ENCODE results near the gene SUV39H1.
"Not testable (repeated sequence)": the region's sequence is repeated elsewhere in the genome, so short reads cannot be mapped to it uniquely, and the experiment has no call there.

The SUV39H1 gene

GRCh38 chrX:48696301-48696908, at the start of gene SUV39H1:
Gene SUV39H1, plus strand, starts transcription at chrX:48696734. Its CDS starts 51 bp downstream, at chrX:48696785.
- ChIA-PET POLR2A (interaction anchor here (0.6 to 1.4 kb wide), 3 partner anchors 20 to 202 kb away, joined by 3 to 5 read pairs (median 5); no protein-coding TSS in a partner anchor), CTCF (no interaction called here)
- H3K4me3 ChIP-seq (ENCODE audit: low read depth, low read length): peak within 1 kb of the TSS; percentile 62
- peak; percentile 19 for DNase-seq (ENCODE audit: low read depth, low spot score)
- no peak for TF ChIP-seq CTCF (IDR thresholded peaks at IDR 0.05; ENCODE audit: insufficient read depth, low read length, missing control alignments)

GRCh38 chrX:48648336-48648751, 48.2 kb upstream of the SUV39H1 start:
- ChIA-PET POLR2A (no interaction called here), CTCF (interaction anchor here (0.8 to 2.1 kb wide), 8 partner anchors 9 to 298 kb away, joined by 3 to 15 read pairs (median 4); partner anchors contain the start of gene SLC35A2)
- TF ChIP-seq CTCF (IDR thresholded peaks at IDR 0.05; ENCODE audit: insufficient read depth, low read length, missing control alignments): no peak
- H3K4me3 ChIP-seq (ENCODE audit: low read depth, low read length): no peak overlapping the region
- no peak for DNase-seq (ENCODE audit: low read depth, low spot score)

- POLR2A ChIA-PET: no interaction called here
- H3K4me3 ChIP-seq (ENCODE audit: low read depth, low read length): no peak overlapping the region
- DNase-seq (ENCODE audit: low read depth, low spot score): no peak
- CTCF ChIA-PET: interaction anchor here (1.1 to 1.7 kb wide), 3 partner anchors 262 to 297 kb away, joined by 3 to 15 read pairs (median 5); partner anchors contain the start of gene SLC35A2
- no peak for TF ChIP-seq CTCF (IDR thresholded peaks at IDR 0.05; ENCODE audit: insufficient read depth, low read length, missing control alignments)
Observed at GRCh38 chrX:48649102-48649501, 47.4 kb upstream of the SUV39H1 start.

GRCh38 chrX:48652055-48652579, 44.4 kb upstream of the SUV39H1 start:
- CTCF ChIA-PET; H3K4me3 ChIP-seq (ENCODE audit: low read depth, low read length); POLR2A ChIA-PET; DNase-seq (ENCODE audit: low read depth, low spot score): not testable (repeated sequence)

- DNase-seq (ENCODE audit: low read depth, low spot score); H3K4me3 ChIP-seq (ENCODE audit: low read depth, low read length); POLR2A ChIA-PET: not testable (repeated sequence)
- CTCF ChIA-PET: interaction anchor here (0.7 kb wide), 1 partner anchor 23 kb away, joined by 3 read pairs; no protein-coding TSS in a partner anchor
Observed at GRCh38 chrX:48654746-48655145, 41.8 kb upstream of the SUV39H1 start.

- POLR2A ChIA-PET; DNase-seq (ENCODE audit: low read depth, low spot score); H3K4me3 ChIP-seq (ENCODE audit: low read depth, low read length); CTCF ChIA-PET: not testable (repeated sequence)
Observed at GRCh38 chrX:48659686-48660085, 36.8 kb upstream of the SUV39H1 start.

GRCh38 chrX:48663241-48663640, 33.3 kb upstream of the SUV39H1 start:
- H3K4me3 ChIP-seq (ENCODE audit: low read depth, low read length): no peak overlapping the region
- no peak for TF ChIP-seq CTCF (IDR thresholded peaks at IDR 0.05; ENCODE audit: insufficient read depth, low read length, missing control alignments)
- no peak for DNase-seq (ENCODE audit: low read depth, low spot score)
- ChIA-PET POLR2A (no interaction called here), CTCF (no interaction called here)

- CTCF ChIA-PET: no interaction called here
- POLR2A ChIA-PET: no interaction called here
- TF ChIP-seq CTCF (IDR thresholded peaks at IDR 0.05; ENCODE audit: insufficient read depth, low read length, missing control alignments): no peak
- no peak overlapping the region for H3K4me3 ChIP-seq (ENCODE audit: low read depth, low read length)
- DNase-seq (ENCODE audit: low read depth, low spot score): no peak
Observed at GRCh38 chrX:48664156-48664555, 32.4 kb upstream of the SUV39H1 start.
